Measurements from ENCODE around the gene MROH7. TPM values are rescaled to one million over a fixed set of nuclear protein-coding genes. Genes with fewer than 3 reads are reported as not detected.

The MROH7 gene
- total RNA-seq, 4 donors from 2014 or later = 22.3 to 64.2 (median 35.5) TPM

DNA sequence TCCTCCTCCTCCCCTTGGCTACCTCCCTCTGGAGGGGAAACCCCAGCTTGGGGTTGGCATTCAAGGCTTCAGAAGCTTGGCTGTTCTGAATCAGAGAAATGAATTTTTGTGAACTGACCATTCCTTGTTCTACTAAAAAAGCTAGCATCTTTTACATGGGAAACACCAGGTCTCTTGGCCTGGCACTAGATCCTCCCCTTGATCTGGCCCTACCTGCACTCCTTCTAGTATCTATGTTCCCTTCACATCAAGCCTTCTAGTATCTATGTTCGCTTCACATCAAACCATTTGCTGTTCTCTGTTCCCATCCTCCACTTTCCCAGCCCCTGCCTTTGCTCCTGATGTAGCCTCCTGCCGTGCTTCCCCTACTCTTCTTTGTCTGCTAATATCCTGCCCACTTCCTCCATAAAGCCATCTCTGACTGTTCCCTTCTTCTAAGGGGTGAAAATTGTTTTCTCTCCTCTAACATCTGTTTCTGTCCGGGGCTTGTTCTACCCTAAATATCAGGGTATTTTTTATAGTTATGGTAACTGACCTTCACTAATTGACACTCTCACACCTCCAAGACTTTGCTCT, 44.0 kb upstream of the MROH7 start:
- Histone ChIP-seq H3K4me3 (no peak overlapping the region), H3K27ac (no peak overlapping the region), H3K27me3 (no peaks in the 10 kb centered on the region), H3K36me3 (peaks cover 0 to 84% (median 0%) of the 10 kb centered on the region in 3 donors), H3K9me3 (no peaks in the 10 kb centered on the region), H3K4me1 (no peaks in the 10 kb centered on the region)
- DNase-seq = no peak
- no peak for TF ChIP-seq POLR2A (IDR thresholded peaks at IDR 0.05)
- TF ChIP-seq, protein P1, sequence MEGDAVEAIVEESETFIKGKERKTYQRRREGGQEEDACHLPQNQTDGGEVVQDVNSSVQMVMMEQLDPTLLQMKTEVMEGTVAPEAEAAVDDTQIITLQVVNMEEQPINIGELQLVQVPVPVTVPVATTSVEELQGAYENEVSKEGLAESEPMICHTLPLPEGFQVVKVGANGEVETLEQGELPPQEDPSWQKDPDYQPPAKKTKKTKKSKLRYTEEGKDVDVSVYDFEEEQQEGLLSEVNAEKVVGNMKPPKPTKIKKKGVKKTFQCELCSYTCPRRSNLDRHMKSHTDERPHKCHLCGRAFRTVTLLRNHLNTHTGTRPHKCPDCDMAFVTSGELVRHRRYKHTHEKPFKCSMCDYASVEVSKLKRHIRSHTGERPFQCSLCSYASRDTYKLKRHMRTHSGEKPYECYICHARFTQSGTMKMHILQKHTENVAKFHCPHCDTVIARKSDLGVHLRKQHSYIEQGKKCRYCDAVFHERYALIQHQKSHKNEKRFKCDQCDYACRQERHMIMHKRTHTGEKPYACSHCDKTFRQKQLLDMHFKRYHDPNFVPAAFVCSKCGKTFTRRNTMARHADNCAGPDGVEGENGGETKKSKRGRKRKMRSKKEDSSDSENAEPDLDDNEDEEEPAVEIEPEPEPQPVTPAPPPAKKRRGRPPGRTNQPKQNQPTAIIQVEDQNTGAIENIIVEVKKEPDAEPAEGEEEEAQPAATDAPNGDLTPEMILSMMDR (IDR thresholded peaks at IDR 0.05) = no peak

GRCh38 chr1:54599211-54599823, 42.3 kb upstream of the MROH7 start:
- H3K9me3 ChIP-seq = no peaks in the 10 kb centered on the region
- peaks cover 0 to 71% (median 0%) of the 10 kb centered on the region in 3 donors for H3K36me3 ChIP-seq
- DNase-seq = no peak
- H3K27ac ChIP-seq = no peak overlapping the region
- H3K27me3 ChIP-seq = no peaks in the 10 kb centered on the region
- no peak overlapping the region for H3K4me3 ChIP-seq
- TF ChIP-seq, protein P1 (IDR thresholded peaks at IDR 0.05) = no peak
- no peak for TF ChIP-seq POLR2A (IDR thresholded peaks at IDR 0.05)
- H3K4me1 ChIP-seq = no peaks in the 10 kb centered on the region

- no peak for TF ChIP-seq POLR2A (IDR thresholded peaks at IDR 0.05)
- TF ChIP-seq, protein P1 (IDR thresholded peaks at IDR 0.05) = no peak
- Histone ChIP-seq H3K4me3 (no peak overlapping the region), H3K4me1 (peaks cover 0 to 11% (median 0%) of the 10 kb centered on the region in 4 donors), H3K27ac (no peak overlapping the region), H3K9me3 (no peaks in the 10 kb centered on the region), H3K36me3 (peaks cover 0 to 53% (median 0%) of the 10 kb centered on the region in 3 donors), H3K27me3 (no peaks in the 10 kb centered on the region)
- no peak for DNase-seq
These were observed 40.5 kb upstream of the MROH7 start for GRCh38 chr1:54600947-54601721.

DNA sequence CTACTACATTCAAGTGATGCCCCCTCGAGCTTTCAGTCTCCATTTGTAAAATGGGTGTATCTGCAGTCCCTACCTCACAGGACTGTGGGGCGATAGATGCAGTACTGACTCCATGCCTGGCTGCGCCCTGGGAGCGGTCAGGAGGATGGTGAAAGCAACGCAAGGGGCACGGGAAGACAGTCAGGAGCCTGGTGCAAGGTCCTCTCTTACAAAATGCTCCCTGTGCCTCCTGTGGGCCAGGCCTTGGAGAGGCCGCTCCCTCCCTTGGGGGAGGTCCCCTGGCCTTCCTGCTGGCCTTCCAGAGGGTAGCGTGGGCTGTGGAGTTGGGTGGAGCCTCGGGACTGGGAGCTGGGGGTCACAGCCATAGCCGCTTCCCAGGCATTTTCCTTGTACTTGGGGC, 39.9 kb upstream of the MROH7 start:
- no peak for DNase-seq
- Histone ChIP-seq H3K27me3 (no peaks in the 10 kb centered on the region), H3K9me3 (no peaks in the 10 kb centered on the region), H3K27ac (no peak overlapping the region), H3K36me3 (peaks cover 0 to 47% (median 0%) of the 10 kb centered on the region in 3 donors), H3K4me3 (no peak overlapping the region), H3K4me1 (peaks cover 0 to 13% (median 0%) of the 10 kb centered on the region in 4 donors)
- TF ChIP-seq POLR2A (IDR thresholded peaks at IDR 0.05) = no peak
- TF ChIP-seq, protein P1 (IDR thresholded peaks at IDR 0.05) = no peak

GRCh38 chr1:54602554-54602953, 39.0 kb upstream of the MROH7 start:
- no peak for DNase-seq
- H3K27ac ChIP-seq = no peak overlapping the region
- no peaks in the 10 kb centered on the region for H3K9me3 ChIP-seq
- H3K36me3 ChIP-seq = peaks cover 0 to 46% (median 0%) of the 10 kb centered on the region in 3 donors
- peaks cover 0 to 13% (median 0%) of the 10 kb centered on the region in 4 donors for H3K4me1 ChIP-seq
- no peaks in the 10 kb centered on the region for H3K27me3 ChIP-seq
- TF ChIP-seq POLR2A (IDR thresholded peaks at IDR 0.05) = no peak
- TF ChIP-seq, protein P1 (IDR thresholded peaks at IDR 0.05) = no peak
- H3K4me3 ChIP-seq = no peak overlapping the region
